Right lobe of liver (tissue), 4 donors: ENCODE results near the gene DUSP11.

ENCODE experiments used
- POLR2A ChIP-seq: fragments of 450-650 bp; IDR thresholded peaks from one replicate; pipeline ENCODE4 v1.6.1; 2017; ENCODE audit warnings: antibody characterized with exemption, mild to moderate bottlenecking
- TF ChIP-seq, protein P1 (sequence below), 4 donors: fragments of 200-600 bp in 3 of 4; fragments of 450-650 bp in 1 of 4; IDR thresholded peaks; one replicate each; pipeline versions ENCODE4 v1.5.1 to v1.8.0; 2016 to 2022; ENCODE audit warnings: antibody characterized with exemption in 4 of 4, mild to moderate bottlenecking in 2 of 4
- donor health status: DM: no; HTN: no; CAD: no.
- donor health status: DM: no; HTN: no; CAD: no.
- donor health status: DM: no; HTN: yes; CAD: no.

- TF ChIP-seq POLR2A, result no peak
- TF ChIP-seq, protein P1, sequence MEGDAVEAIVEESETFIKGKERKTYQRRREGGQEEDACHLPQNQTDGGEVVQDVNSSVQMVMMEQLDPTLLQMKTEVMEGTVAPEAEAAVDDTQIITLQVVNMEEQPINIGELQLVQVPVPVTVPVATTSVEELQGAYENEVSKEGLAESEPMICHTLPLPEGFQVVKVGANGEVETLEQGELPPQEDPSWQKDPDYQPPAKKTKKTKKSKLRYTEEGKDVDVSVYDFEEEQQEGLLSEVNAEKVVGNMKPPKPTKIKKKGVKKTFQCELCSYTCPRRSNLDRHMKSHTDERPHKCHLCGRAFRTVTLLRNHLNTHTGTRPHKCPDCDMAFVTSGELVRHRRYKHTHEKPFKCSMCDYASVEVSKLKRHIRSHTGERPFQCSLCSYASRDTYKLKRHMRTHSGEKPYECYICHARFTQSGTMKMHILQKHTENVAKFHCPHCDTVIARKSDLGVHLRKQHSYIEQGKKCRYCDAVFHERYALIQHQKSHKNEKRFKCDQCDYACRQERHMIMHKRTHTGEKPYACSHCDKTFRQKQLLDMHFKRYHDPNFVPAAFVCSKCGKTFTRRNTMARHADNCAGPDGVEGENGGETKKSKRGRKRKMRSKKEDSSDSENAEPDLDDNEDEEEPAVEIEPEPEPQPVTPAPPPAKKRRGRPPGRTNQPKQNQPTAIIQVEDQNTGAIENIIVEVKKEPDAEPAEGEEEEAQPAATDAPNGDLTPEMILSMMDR (IDR thresholded peaks at IDR 0.05), result no peak
Measured at GRCh38 chr2:73818296-73818695, 38.4 kb upstream of the DUSP11 start.
